GM21737 (cell line): ENCODE results near the gene C11orf91.
A peak's percentile ranks its signal among the peaks of the same experiment; 100 is the strongest.
"Not testable (repeated sequence)": the region's sequence is repeated elsewhere in the genome, so short reads cannot be mapped to it uniquely, and the experiment has no call there.

ENCODE experiments used
- ATAC-seq: cut with Tn5 transposase; IDR thresholded peaks from one replicate; pipeline ENCODE4 v1.9.1; 2021; ENCODE audit warnings: mild to moderate bottlenecking, moderate library complexity; ENCODE audit not compliant: unreplicated experiment

The C11orf91 gene

GRCh38 chr11:33722590-33723234 lies 22.1 kb upstream of the C11orf91 start:
- peak; percentile 54 for ATAC-seq

- ATAC-seq, result no peak
Measured at GRCh38 chr11:33721984-33722383, 21.4 kb upstream of the C11orf91 start.

GRCh38 chr11:33721426-33721825 lies 20.8 kb upstream of the C11orf91 start:
- ATAC-seq, result no peak

- no peak for ATAC-seq
Measured at GRCh38 chr11:33719587-33719986, 19.0 kb upstream of the C11orf91 start.

GRCh38 chr11:33718440-33718839 lies 17.8 kb upstream of the C11orf91 start:
- no peak for ATAC-seq

GRCh38 chr11:33716243-33716642 lies 15.6 kb upstream of the C11orf91 start:
- no peak for ATAC-seq

- no peak for ATAC-seq
Measured at GRCh38 chr11:33713856-33714398, 13.3 kb upstream of the C11orf91 start.

- no peak for ATAC-seq
Measured at GRCh38 chr11:33713151-33713855, 12.7 kb upstream of the C11orf91 start.

- ATAC-seq, result no peak
Measured at GRCh38 chr11:33712436-33712835, 11.8 kb upstream of the C11orf91 start.

GRCh38 chr11:33709466-33709865 lies 8.8 kb upstream of the C11orf91 start:
- ATAC-seq, result no peak

GRCh38 chr11:33708985-33709384 lies 8.4 kb upstream of the C11orf91 start:
- ATAC-seq, result no peak

- ATAC-seq, result not testable (repeated sequence)
Measured at GRCh38 chr11:33707831-33708230, 7.2 kb upstream of the C11orf91 start.

- ATAC-seq, result no peak
Measured at GRCh38 chr11:33706966-33707365, 6.3 kb upstream of the C11orf91 start.

- no peak for ATAC-seq
Measured at GRCh38 chr11:33706546-33706945, 5.9 kb upstream of the C11orf91 start.

GRCh38 chr11:33704240-33705002 lies 3.8 kb upstream of the C11orf91 start:
- ATAC-seq, result no peak

- no peak for ATAC-seq
Measured at GRCh38 chr11:33703788-33704187, 3.2 kb upstream of the C11orf91 start.

- no peak for ATAC-seq
Measured at GRCh38 chr11:33703234-33703633, 2.6 kb upstream of the C11orf91 start.

- ATAC-seq, result peak; percentile 3
Measured at GRCh38 chr11:33701302-33702230, 940 bp upstream of the C11orf91 start.

GRCh38 chr11:33700063-33700501 lies 544 bp downstream of the C11orf91 start:
- no peak for ATAC-seq

GRCh38 chr11:33699515-33700062 lies 1.0 kb downstream of the C11orf91 start:
- ATAC-seq, result no peak
